ENCODE measurements around the gene SACM1L. TPM values are rescaled to one million over a fixed set of nuclear protein-coding genes. Genes with fewer than 3 reads are reported as not detected.

The SACM1L gene
- total and polyA plus RNA-seq, 5 donors = 17.0 to 32.0 (median 29.3) TPM

- Histone ChIP-seq H3K4me1 (ENCODE audit: control insufficient read depth, insufficient read depth, low read length) (no peaks in the 10 kb centered on the region), H3K4me3 (ENCODE audit: low read length) (no peak overlapping the region), H3K27me3 (ENCODE audit: control insufficient read depth, insufficient read depth) (no peaks in the 10 kb centered on the region), H3K9me3 (ENCODE audit: control insufficient read depth, low read length) (no peaks in the 10 kb centered on the region), H3K27ac (ENCODE audit: low read length) (no peak overlapping the region)
- intact Hi-C loops (cut with DNase I) = no loop called here
- no peak for ATAC-seq
- WGBS = 94% methylated on average over 2 of the region's 2 CpGs
- no peak for DNase-seq
Measured at GRCh38 chr3:45792036-45792435, 102.8 kb downstream of the SACM1L start.

GRCh38 chr3:45792516-45793172 is 103.4 kb downstream of the SACM1L start:
- no peak for DNase-seq
- WGBS = 90% methylated on average over 7 of the region's 7 CpGs
- no peak overlapping the region for H3K4me3 ChIP-seq (ENCODE audit: low read length)
- no peak overlapping the region for H3K27ac ChIP-seq (ENCODE audit: low read length)
- ATAC-seq = no peak
- H3K4me1 ChIP-seq (ENCODE audit: control insufficient read depth, insufficient read depth, low read length) = no peaks in the 10 kb centered on the region
- H3K9me3 ChIP-seq (ENCODE audit: control insufficient read depth, low read length) = no peaks in the 10 kb centered on the region
- intact Hi-C loops (cut with DNase I) = no loop called here
- no peaks in the 10 kb centered on the region for H3K27me3 ChIP-seq (ENCODE audit: control insufficient read depth, insufficient read depth)

- intact Hi-C loops (cut with DNase I) = no loop called here
- 61% methylated on average over 9 of the region's 9 CpGs for WGBS
- Histone ChIP-seq H3K9me3 (ENCODE audit: control insufficient read depth, low read length) (no peaks in the 10 kb centered on the region), H3K27me3 (ENCODE audit: control insufficient read depth, insufficient read depth) (no peaks in the 10 kb centered on the region), H3K4me3 (ENCODE audit: low read length) (no peak overlapping the region), H3K27ac (ENCODE audit: low read length) (no peak overlapping the region), H3K4me1 (ENCODE audit: control insufficient read depth, insufficient read depth, low read length) (no peaks in the 10 kb centered on the region)
- DNase-seq = no peak
- ATAC-seq = no peak
Measured at GRCh38 chr3:45793482-45794176, 104.4 kb downstream of the SACM1L start.

- 89% methylated on average over 5 of the region's 5 CpGs for WGBS
- no peak for ATAC-seq
- Histone ChIP-seq H3K4me3 (ENCODE audit: low read length) (no peak overlapping the region), H3K27ac (ENCODE audit: low read length) (no peak overlapping the region), H3K4me1 (ENCODE audit: control insufficient read depth, insufficient read depth, low read length) (no peaks in the 10 kb centered on the region), H3K9me3 (ENCODE audit: control insufficient read depth, low read length) (no peaks in the 10 kb centered on the region), H3K27me3 (ENCODE audit: control insufficient read depth, insufficient read depth) (no peaks in the 10 kb centered on the region)
- intact Hi-C loops (cut with DNase I) = no loop called here
- DNase-seq = no peak
Measured at GRCh38 chr3:45794177-45794560, 105.0 kb downstream of the SACM1L start.

GRCh38 chr3:45794660-45795059 is 105.5 kb downstream of the SACM1L start:
- Histone ChIP-seq H3K4me1 (ENCODE audit: control insufficient read depth, insufficient read depth, low read length) (no peaks in the 10 kb centered on the region), H3K9me3 (ENCODE audit: control insufficient read depth, low read length) (no peaks in the 10 kb centered on the region), H3K27me3 (ENCODE audit: control insufficient read depth, insufficient read depth) (no peaks in the 10 kb centered on the region), H3K27ac (ENCODE audit: low read length) (no peak overlapping the region), H3K4me3 (ENCODE audit: low read length) (no peak overlapping the region)
- ATAC-seq (no peak), DNase-seq (no peak)
- WGBS = 85% methylated on average over 1 of the region's 1 CpG
- intact Hi-C loops (cut with DNase I) = no loop called here

Other genes starting within 250 kb of the SACM1L start
- 10 to 100 TPM; 18.6 to 25.4 (median 22.2) TPM for gene LIMD1, start 94.6 kb upstream of the SACM1L start, total RNA-seq
- 8.7 TPM for gene LIMD1, start 94.6 kb upstream of the SACM1L start, polyA plus RNA-seq
- not detected for gene SLC6A20, start 107.1 kb downstream of the SACM1L start, total RNA-seq
- gene SLC6A20, start 107.1 kb downstream of the SACM1L start, polyA plus RNA-seq = not detected
- gene LZTFL1, start 152.7 kb downstream of the SACM1L start, total RNA-seq = 10 to 100 TPM; 10.1 to 13.4 (median 11.8) TPM
- gene LZTFL1, start 152.7 kb downstream of the SACM1L start, polyA plus RNA-seq = 5.0 TPM
- not detected for gene CCR9, start 197.1 kb downstream of the SACM1L start, total RNA-seq
- gene CCR9, start 197.1 kb downstream of the SACM1L start, polyA plus RNA-seq = not detected

Measured in right cardiac atrium (tissue), 5 donors.